Keratinocyte (primary cell): Measurements from ENCODE around the gene TMEM235. TPM values are rescaled to one million over a fixed set of nuclear protein-coding genes. Genes with fewer than 3 reads are reported as not detected.

Experiments
- DNase-seq: peaks from one replicate; pipeline ENCODE4 v3.0.0-alpha.2; 2011; ENCODE audit warnings: low read depth, missing footprints, low spot score
- FAIRE-seq: peaks from 2 replicates; lab custom pipeline; 2011; peaks lifted over from hg19 to GRCh38; lab: Jason Lieb, UNC
- H2AFZ ChIP-seq: 2 replicates; pipeline ENCODE4 v1.6.0; 2012; ENCODE audit warnings: low read length, control low read depth, inconsistent platforms; ENCODE audit not compliant: control insufficient read depth
- H3K27ac ChIP-seq: 2 replicates; pipeline ENCODE4 v1.5.1; 2011; ENCODE audit warnings: low read length; ENCODE audit not compliant: control insufficient read depth, insufficient read depth
- H3K27me3 ChIP-seq: 3 replicates; pipeline ENCODE4 v1.6.0; 2011; ENCODE audit warnings: low read length; ENCODE audit not compliant: control insufficient read depth, insufficient read depth; ENCODE audit errors: extremely low read depth
- H3K36me3 ChIP-seq, 2 experiments: 2 replicates in 1 of 2; 3 replicates in 1 of 2; pipeline ENCODE4 v1.5.1; 2011; ENCODE audit warnings: low read length in 2 of 2, mild to moderate bottlenecking in 1 of 2; ENCODE audit not compliant: control insufficient read depth in 2 of 2, insufficient read depth in 2 of 2; ENCODE audit errors: extremely low read depth in 1 of 2
- H3K4me1 ChIP-seq: 3 replicates; pipeline ENCODE4 v1.5.1; 2011; ENCODE audit warnings: low read length; ENCODE audit not compliant: control insufficient read depth, insufficient read depth; ENCODE audit errors: extremely low read depth
- H3K4me2 ChIP-seq: 3 replicates; pipeline ENCODE4 v1.6.0; 2011; ENCODE audit warnings: low read depth, low read length; ENCODE audit not compliant: control insufficient read depth, insufficient read depth; ENCODE audit errors: extremely low read depth
- H3K4me3 ChIP-seq, 3 experiments: fragments of 200-600 bp in 1 of 3; sonication (generic) in 1 of 3; 2 replicates in 2 of 3; 3 replicates in 1 of 3; pipeline ENCODE4 v1.5.1; 2011 to 2016; ENCODE audit warnings: low read length in 3 of 3, mild to moderate bottlenecking in 3 of 3, control low read depth in 2 of 3, inconsistent platforms in 1 of 3, low read depth in 1 of 3, mixed read lengths in 1 of 3, mixed run types in 1 of 3, moderate library complexity in 1 of 3; ENCODE audit not compliant: control insufficient read depth in 2 of 3, insufficient read depth in 2 of 3; ENCODE audit errors: extremely low read depth in 1 of 3
- H3K79me2 ChIP-seq: 2 replicates; pipeline ENCODE4 v1.6.0; 2012; ENCODE audit warnings: low read length; ENCODE audit not compliant: control insufficient read depth, insufficient read depth
- H3K9ac ChIP-seq: 3 replicates; pipeline ENCODE4 v1.6.0; 2011; ENCODE audit warnings: low read length; ENCODE audit not compliant: control insufficient read depth, insufficient read depth; ENCODE audit errors: extremely low read depth
- H3K9me1 ChIP-seq: 3 replicates; pipeline ENCODE4 v1.6.0; 2011; ENCODE audit warnings: low read length; ENCODE audit not compliant: control insufficient read depth, insufficient read depth; ENCODE audit errors: extremely low read depth
- H3K9me3 ChIP-seq: 2 replicates; pipeline ENCODE4 v1.5.1; 2012; ENCODE audit warnings: low read depth, low read length; ENCODE audit not compliant: control insufficient read depth
- H4K20me1 ChIP-seq: 3 replicates; pipeline ENCODE4 v1.6.0; 2011; ENCODE audit warnings: low read length; ENCODE audit not compliant: control insufficient read depth, insufficient read depth; ENCODE audit errors: extremely low read depth
- EZH2 ChIP-seq: IDR thresholded peaks from one replicate; pipeline ENCODE4 v1.6.1; 2012; ENCODE audit warnings: inconsistent platforms, mild to moderate bottlenecking, low read length, moderate library complexity
- dilution Hi-C: fragments of 300-500 bp; cut with MboI; formaldehyde crosslinking; loops from one replicate; pipeline ENCODE4 v1.7.0; 2020; ENCODE audit warnings: low sequenced_read_pairs; ENCODE audit not compliant: extremely low pct_ligation_motif_present
- polyA plus RNA-seq, 5 experiments: library from polyadenylated mRNA; depleted of rRNA in 3 of 5; stranded (reverse) in 3 of 5; stranded (forward) in 1 of 5; unstranded in 1 of 5; fragments of >200 nt; gene quantifications; 1 replicate in 1 of 5; 2 replicates in 3 of 5; 3 replicates in 1 of 5; pipeline versions ENCODE4 v1.2.1 to v1.2.3, GENCODE V29; 2011 to 2012; ENCODE audit warnings: missing spikeins in 2 of 5, low read depth in 1 of 5, low replicate concordance in 1 of 5
- TF ChIP-seq, protein P1 (sequence below), 3 experiments: IDR thresholded peaks in 1 of 3; conservative IDR thresholded peaks in 1 of 3; optimal IDR thresholded peaks in 1 of 3; 2 replicates in 2 of 3; 3 replicates in 1 of 3; pipeline versions ENCODE3 to v1.5.1; 2011; ENCODE audit warnings: low read length in 3 of 3, mild to moderate bottlenecking in 3 of 3, moderate library complexity in 2 of 3, control low read depth in 1 of 3, inconsistent platforms in 1 of 3; ENCODE audit not compliant: insufficient read depth in 2 of 3; ENCODE audit errors: extremely low read depth in 1 of 3

The TMEM235 gene
- polyA plus RNA-seq, 1 donor (not counting 4 experiments of a cell fraction or from before 2014, with no cell fraction given): not detected

DNA sequence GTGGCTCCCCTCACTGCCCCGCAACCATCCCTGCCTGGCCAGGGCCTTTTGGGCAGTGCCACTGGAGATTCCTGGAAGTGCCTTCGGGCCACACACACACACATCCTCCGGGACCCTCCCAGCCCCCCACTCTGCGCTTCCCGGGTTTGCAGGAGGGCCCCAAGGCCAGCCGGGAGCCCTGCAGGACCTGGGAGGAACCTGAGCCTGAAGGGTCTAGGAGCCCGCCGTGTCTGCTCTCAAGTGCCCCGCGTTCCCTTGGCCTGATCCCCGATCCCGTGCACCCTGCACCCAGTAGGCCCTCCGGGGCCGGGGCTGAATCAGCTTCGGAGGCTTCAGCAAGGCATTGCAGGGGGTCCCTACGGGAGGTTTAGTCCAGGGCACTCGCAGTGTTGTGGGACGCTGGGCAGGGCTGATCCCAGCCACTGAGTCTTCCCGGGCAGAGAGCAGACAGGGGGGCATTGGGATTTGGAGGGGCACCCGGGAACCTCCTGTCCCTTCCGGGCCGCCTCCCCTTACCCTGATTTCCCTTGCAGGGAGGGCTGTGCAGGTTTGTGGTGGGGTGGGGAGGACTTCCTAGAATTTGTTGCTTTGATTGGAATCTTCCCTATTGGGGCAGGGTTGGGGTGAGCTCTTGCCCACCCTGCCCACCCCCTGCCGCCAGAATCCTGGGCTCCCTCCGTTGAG is 36.9 kb downstream of the TMEM235 start:
- DNase-seq: no peak
- Histone ChIP-seq H3K4me1 (peaks cover 13% of the 10 kb centered on the region), H3K9me3 (no peaks in the 10 kb centered on the region), H3K36me3 (no peaks in the 10 kb centered on the region), H3K27ac (no peak overlapping the region), H3K9me1 (no peaks in the 10 kb centered on the region), H3K9ac (no peak overlapping the region), H3K79me2 (no peaks in the 10 kb centered on the region), H3K4me3 (no peak overlapping the region), H3K27me3 (peaks cover 35% of the 10 kb centered on the region), H4K20me1 (peaks cover 2% of the 10 kb centered on the region), H2AFZ (no peak overlapping the region), H3K4me2 (no peak overlapping the region)
- TF ChIP-seq EZH2: no peak
- TF ChIP-seq, protein P1, sequence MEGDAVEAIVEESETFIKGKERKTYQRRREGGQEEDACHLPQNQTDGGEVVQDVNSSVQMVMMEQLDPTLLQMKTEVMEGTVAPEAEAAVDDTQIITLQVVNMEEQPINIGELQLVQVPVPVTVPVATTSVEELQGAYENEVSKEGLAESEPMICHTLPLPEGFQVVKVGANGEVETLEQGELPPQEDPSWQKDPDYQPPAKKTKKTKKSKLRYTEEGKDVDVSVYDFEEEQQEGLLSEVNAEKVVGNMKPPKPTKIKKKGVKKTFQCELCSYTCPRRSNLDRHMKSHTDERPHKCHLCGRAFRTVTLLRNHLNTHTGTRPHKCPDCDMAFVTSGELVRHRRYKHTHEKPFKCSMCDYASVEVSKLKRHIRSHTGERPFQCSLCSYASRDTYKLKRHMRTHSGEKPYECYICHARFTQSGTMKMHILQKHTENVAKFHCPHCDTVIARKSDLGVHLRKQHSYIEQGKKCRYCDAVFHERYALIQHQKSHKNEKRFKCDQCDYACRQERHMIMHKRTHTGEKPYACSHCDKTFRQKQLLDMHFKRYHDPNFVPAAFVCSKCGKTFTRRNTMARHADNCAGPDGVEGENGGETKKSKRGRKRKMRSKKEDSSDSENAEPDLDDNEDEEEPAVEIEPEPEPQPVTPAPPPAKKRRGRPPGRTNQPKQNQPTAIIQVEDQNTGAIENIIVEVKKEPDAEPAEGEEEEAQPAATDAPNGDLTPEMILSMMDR (optimal IDR thresholded peaks at IDR 0.05 in 1 of 3, IDR thresholded peaks at IDR 0.05 in 1 of 3, conservative IDR thresholded peaks at IDR 0.05 in 1 of 3; ENCODE audit: extremely low read depth in 1 of 3, insufficient read depth in 2 of 3, low read length in 3 of 3): no peak
- no peak for FAIRE-seq
- dilution Hi-C loops: no loop called here

DNA sequence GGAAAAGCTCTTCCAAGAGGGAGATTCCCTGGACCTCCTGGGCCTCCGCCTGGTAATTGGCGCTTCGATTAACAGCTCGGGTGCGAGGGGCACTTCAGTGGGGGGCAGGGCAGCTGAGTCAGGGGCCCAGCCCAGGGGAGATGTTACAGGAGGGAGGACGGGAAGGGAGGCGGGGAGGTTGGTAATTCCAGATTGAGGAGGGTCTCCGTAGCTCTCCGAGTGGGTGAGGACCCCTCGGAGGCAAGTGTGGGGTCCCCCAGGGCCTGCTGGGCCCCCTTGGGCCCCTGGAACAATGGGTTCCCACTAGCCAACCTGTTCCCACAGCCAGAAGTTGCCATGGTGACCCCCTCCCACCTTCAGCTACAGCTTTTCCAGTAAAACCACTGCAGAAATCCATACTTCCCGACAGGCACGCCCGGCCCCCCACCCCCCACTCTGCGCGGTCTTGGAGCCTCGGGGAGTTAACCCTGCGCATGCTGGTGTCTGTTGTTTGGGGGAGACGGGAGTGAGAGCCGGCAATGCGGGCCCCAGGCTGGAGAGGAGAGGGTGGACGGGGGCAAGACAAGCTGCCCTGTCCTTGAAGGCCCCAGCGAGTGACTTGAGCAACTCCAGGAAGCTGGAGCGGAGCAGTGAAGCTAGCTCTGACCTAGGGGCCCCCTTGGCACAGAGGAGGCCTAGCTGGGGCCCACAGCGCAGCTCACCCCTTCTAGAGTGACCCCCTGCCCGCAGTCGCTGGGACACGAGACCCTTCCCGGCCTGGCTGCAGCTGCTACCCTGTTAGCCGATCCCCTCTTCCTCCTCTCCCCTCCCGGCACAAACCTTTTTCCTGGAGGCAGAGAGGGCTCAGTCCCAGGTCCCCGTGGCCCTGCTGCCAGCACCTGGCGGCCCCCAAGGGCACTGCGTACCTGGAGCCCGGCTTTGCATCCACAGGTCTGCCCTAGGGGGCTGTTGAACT is 37.8 kb downstream of the TMEM235 start:
- no peaks in the 10 kb centered on the region for H3K9me3 ChIP-seq
- H3K4me3 ChIP-seq: no peak overlapping the region
- DNase-seq (no peak), FAIRE-seq (no peak)
- no peaks in the 10 kb centered on the region for H3K9me1 ChIP-seq
- peaks cover 13% of the 10 kb centered on the region for H3K4me1 ChIP-seq
- H3K4me2 ChIP-seq: no peak overlapping the region
- no peaks in the 10 kb centered on the region for H3K36me3 ChIP-seq
- no peak overlapping the region for H3K27ac ChIP-seq
- dilution Hi-C loops: no loop called here
- peaks cover 2% of the 10 kb centered on the region for H4K20me1 ChIP-seq
- H2AFZ ChIP-seq: no peak overlapping the region
- H3K27me3 ChIP-seq: peaks cover 35% of the 10 kb centered on the region
- TF ChIP-seq, protein P1 (optimal IDR thresholded peaks at IDR 0.05 in 1 of 3, IDR thresholded peaks at IDR 0.05 in 1 of 3, conservative IDR thresholded peaks at IDR 0.05 in 1 of 3; ENCODE audit: extremely low read depth in 1 of 3, insufficient read depth in 2 of 3, low read length in 3 of 3): no peak
- no peak for TF ChIP-seq EZH2
- no peaks in the 10 kb centered on the region for H3K79me2 ChIP-seq
- no peak overlapping the region for H3K9ac ChIP-seq
